Progenitor cell of endocrine pancreas (in vitro differentiated cells): ENCODE measurements around the gene ADARB1. TPM values are rescaled to one million over a fixed set of nuclear protein-coding genes. Genes with fewer than 3 reads are reported as not detected.
A peak's percentile ranks its signal among the peaks of the same experiment; 100 is the strongest.

ENCODE experiments used
- DNase-seq: peaks from one replicate; pipeline ENCODE4 v3.0.0; 2021; ENCODE audit warnings: low spot score; ENCODE audit not compliant: unreplicated experiment
- H3K27ac Mint-ChIP-seq: 2 replicates; pipeline ENCODE4 v1.8.0; 2021; ENCODE audit warnings: mild to moderate bottlenecking, moderate library complexity, mixed read lengths
- H3K27me3 Mint-ChIP-seq: 2 replicates; pipeline ENCODE4 v1.8.0; 2021; ENCODE audit warnings: mixed read lengths
- H3K36me3 Mint-ChIP-seq: 2 replicates; pipeline ENCODE4 v1.8.0; 2022; ENCODE audit warnings: mixed read lengths; ENCODE audit not compliant: insufficient read depth
- H3K4me1 Mint-ChIP-seq: 2 replicates; pipeline ENCODE4 v1.8.0; 2021; ENCODE audit warnings: low read depth, mixed read lengths
- H3K4me3 Mint-ChIP-seq: 2 replicates; pipeline ENCODE4 v1.8.0; 2021; ENCODE audit warnings: low read depth, mild to moderate bottlenecking, moderate library complexity, mixed read lengths
- H3K9me3 Mint-ChIP-seq: 2 replicates; pipeline ENCODE4 v1.8.0; 2021; ENCODE audit warnings: low read depth, mixed read lengths
- CTCF ChIP-seq: fragments of 200-600 bp; sonication (generic); IDR thresholded peaks from one replicate; pipeline ENCODE4 v1.5.0; 2021; ENCODE audit warnings: antibody characterized with exemption, mild to moderate bottlenecking; ENCODE audit not compliant: unreplicated experiment
- total RNA-seq: library from RNA; stranded (reverse); gene quantifications from 2 replicates; pipeline ENCODE4 v1.2.1, GENCODE V29; 2021

Gene ADARB1
- total RNA-seq, 1 donor from 2014 or later, result 19.1 TPM

- Mint-ChIP-seq H3K4me1 (no peaks in the 10 kb centered on the region), H3K9me3 (no peaks in the 10 kb centered on the region), H3K36me3 (peaks cover 31% of the 10 kb centered on the region), H3K4me3 (no peak overlapping the region), H3K27me3 (no peaks in the 10 kb centered on the region), H3K27ac (no peak overlapping the region)
- TF ChIP-seq CTCF, result no peak
- no peak for DNase-seq
Observed at GRCh38 chr21:45263534-45263933, 189.2 kb downstream of the ADARB1 start.

GRCh38 chr21:45264146-45264911, 189.9 kb downstream of the ADARB1 start:
- Mint-ChIP-seq H3K4me1 (no peaks in the 10 kb centered on the region), H3K27ac (no peak overlapping the region), H3K4me3 (no peak overlapping the region), H3K27me3 (no peaks in the 10 kb centered on the region), H3K9me3 (no peaks in the 10 kb centered on the region), H3K36me3 (peaks cover 31% of the 10 kb centered on the region)
- no peak for TF ChIP-seq CTCF
- peak; percentile 3 for DNase-seq

- Mint-ChIP-seq H3K27me3 (no peaks in the 10 kb centered on the region), H3K4me3 (no peak overlapping the region), H3K27ac (no peak overlapping the region), H3K9me3 (no peaks in the 10 kb centered on the region), H3K36me3 (peaks cover 33% of the 10 kb centered on the region), H3K4me1 (no peaks in the 10 kb centered on the region)
- no peak for TF ChIP-seq CTCF
- peak; percentile 3 for DNase-seq
Observed at GRCh38 chr21:45264912-45265515, 190.6 kb downstream of the ADARB1 start.

- peak; percentile 4 for DNase-seq
- no peak overlapping the region for H3K4me3 Mint-ChIP-seq
- H3K9me3 Mint-ChIP-seq, result no peaks in the 10 kb centered on the region
- H3K4me1 Mint-ChIP-seq, result no peaks in the 10 kb centered on the region
- no peaks in the 10 kb centered on the region for H3K27me3 Mint-ChIP-seq
- H3K36me3 Mint-ChIP-seq, result peaks cover 33% of the 10 kb centered on the region
- no peak overlapping the region for H3K27ac Mint-ChIP-seq
- no peak for TF ChIP-seq CTCF
Observed at GRCh38 chr21:45265721-45266517, 191.5 kb downstream of the ADARB1 start.

- no peak for TF ChIP-seq CTCF
- no peaks in the 10 kb centered on the region for H3K27me3 Mint-ChIP-seq
- no peaks in the 10 kb centered on the region for H3K4me1 Mint-ChIP-seq
- no peak overlapping the region for H3K27ac Mint-ChIP-seq
- DNase-seq, result peak; percentile 5
- no peak overlapping the region for H3K4me3 Mint-ChIP-seq
- no peaks in the 10 kb centered on the region for H3K9me3 Mint-ChIP-seq
- H3K36me3 Mint-ChIP-seq, result peaks cover 33% of the 10 kb centered on the region
Observed at GRCh38 chr21:45266518-45267389, 192.4 kb downstream of the ADARB1 start.
